Measurements from ENCODE around the gene ESD. TPM values are rescaled to one million over a fixed set of nuclear protein-coding genes. Genes with fewer than 3 reads are reported as not detected.

The ESD gene
- total RNA-seq, 1 experiment from 2014 or later: 71.6 TPM

- no TSS peak for BruUV-seq (replicated peaks)
- Mint-ChIP-seq H3K9me3 (ENCODE audit: low read depth, unreplicated experiment) (no peaks in the 10 kb centered on the region), H3K27ac (ENCODE audit: unreplicated experiment) (no peak overlapping the region), H3K36me3 (ENCODE audit: insufficient read depth, unreplicated experiment) (no peaks in the 10 kb centered on the region), H3K27me3 (ENCODE audit: unreplicated experiment) (peaks cover 19% of the 10 kb centered on the region), H3K4me1 (ENCODE audit: low read depth, unreplicated experiment) (no peaks in the 10 kb centered on the region), H3K4me3 (ENCODE audit: low read depth, unreplicated experiment) (no peak overlapping the region)
- CTCF ChIA-PET: no interaction called here
- no peak for TF ChIP-seq CTCF (IDR thresholded peaks at IDR 0.05; ENCODE audit: unreplicated experiment)
- DNase-seq: no peak
- intact Hi-C loops (cut with micrococcal nuclease; ENCODE audit: unreplicated experiment): no loop called here
Observed at GRCh38 chr13:46822551-46822950, 25.6 kb upstream of the ESD start.

- Mint-ChIP-seq H3K27me3 (ENCODE audit: unreplicated experiment) (peaks cover 19% of the 10 kb centered on the region), H3K9me3 (ENCODE audit: low read depth, unreplicated experiment) (peaks cover under 1% of the 10 kb centered on the region), H3K4me1 (ENCODE audit: low read depth, unreplicated experiment) (peaks cover 8% of the 10 kb centered on the region), H3K4me3 (ENCODE audit: low read depth, unreplicated experiment) (no peak overlapping the region), H3K27ac (ENCODE audit: unreplicated experiment) (no peak overlapping the region), H3K36me3 (ENCODE audit: insufficient read depth, unreplicated experiment) (no peaks in the 10 kb centered on the region)
- CTCF ChIA-PET: no interaction called here
- no TSS peak for BruUV-seq (replicated peaks)
- no peak for TF ChIP-seq CTCF (IDR thresholded peaks at IDR 0.05; ENCODE audit: unreplicated experiment)
- intact Hi-C loops (cut with micrococcal nuclease; ENCODE audit: unreplicated experiment): no loop called here
- DNase-seq: no peak
Observed at GRCh38 chr13:46817838-46818476, 21.0 kb upstream of the ESD start.

- no peak for TF ChIP-seq CTCF (IDR thresholded peaks at IDR 0.05; ENCODE audit: unreplicated experiment)
- Mint-ChIP-seq H3K9me3 (ENCODE audit: low read depth, unreplicated experiment) (peaks cover 6% of the 10 kb centered on the region), H3K4me3 (ENCODE audit: low read depth, unreplicated experiment) (no peak overlapping the region), H3K27ac (ENCODE audit: unreplicated experiment) (no peak overlapping the region), H3K36me3 (ENCODE audit: insufficient read depth, unreplicated experiment) (no peaks in the 10 kb centered on the region), H3K4me1 (ENCODE audit: low read depth, unreplicated experiment) (peaks cover 8% of the 10 kb centered on the region), H3K27me3 (ENCODE audit: unreplicated experiment) (peaks cover 19% of the 10 kb centered on the region)
- no peak for DNase-seq
- BruUV-seq (replicated peaks): no TSS peak
- CTCF ChIA-PET: no interaction called here
- intact Hi-C loops (cut with micrococcal nuclease; ENCODE audit: unreplicated experiment): no loop called here
Observed at GRCh38 chr13:46817095-46817494, 20.1 kb upstream of the ESD start.

GRCh38 chr13:46816371-46816770 is 19.4 kb upstream of the ESD start:
- no TSS peak for BruUV-seq (replicated peaks)
- intact Hi-C loops (cut with micrococcal nuclease; ENCODE audit: unreplicated experiment): no loop called here

More at GRCh38 chr13:46816371-46816770, 19.4 kb upstream of the ESD start:
- CTCF ChIA-PET: no interaction called here
- peaks cover 19% of the 10 kb centered on the region for H3K27me3 Mint-ChIP-seq (ENCODE audit: unreplicated experiment)
- H3K4me1 Mint-ChIP-seq (ENCODE audit: low read depth, unreplicated experiment): peaks cover 8% of the 10 kb centered on the region
- no peak for TF ChIP-seq CTCF (IDR thresholded peaks at IDR 0.05; ENCODE audit: unreplicated experiment)
- H3K36me3 Mint-ChIP-seq (ENCODE audit: insufficient read depth, unreplicated experiment): no peaks in the 10 kb centered on the region
- DNase-seq: no peak
- no peak overlapping the region for H3K27ac Mint-ChIP-seq (ENCODE audit: unreplicated experiment)
- H3K4me3 Mint-ChIP-seq (ENCODE audit: low read depth, unreplicated experiment): no peak overlapping the region
- peaks cover 8% of the 10 kb centered on the region for H3K9me3 Mint-ChIP-seq (ENCODE audit: low read depth, unreplicated experiment)

All from Calu3 (cell line).